IMR-90 (cell line): Measurements from ENCODE around the gene PRKCG. TPM values are rescaled to one million over a fixed set of nuclear protein-coding genes. Genes with fewer than 3 reads are reported as not detected.

Experiments
- ATAC-seq: fragments of 200-7000 bp; cut with Tn5 transposase; 2 replicates; pipeline ENCODE4 v1.9.1; 2020; ENCODE audit warnings: low read depth, mild to moderate bottlenecking, moderate library complexity
- BruUV-seq: library from RNA; stranded (reverse); fragments of 400-500 nt; replicated peaks from 2 replicates; lab custom pipeline; 2021; lab: Mats Ljungman, UMichigan
- CTCF ChIA-PET: fragments of 300-600 bp; formaldehyde crosslinking; extraction: SDS; loops from one replicate; lab custom pipeline; 2021; ENCODE audit warnings: antibody characterized with exemption; lab: Yijun Ruan, JAX
- POLR2A ChIA-PET: fragments of 300-600 bp; sonication (Branson Sonifier 250); formaldehyde crosslinking; loops from one replicate; lab custom pipeline; 2022; ENCODE audit warnings: antibody characterized with exemption; ENCODE audit not compliant: unreplicated experiment; lab: Charles Lee
- DNase-seq: peaks from one replicate; pipeline ENCODE4 v3.0.0; 2013
- H2AFZ ChIP-seq: replicated peaks from 2 replicates; pipeline ENCODE3; 2013; ENCODE audit warnings: low read length, mild to moderate bottlenecking; ENCODE audit not compliant: poor library complexity
- H2AK5ac ChIP-seq: 2 replicates; pipeline ENCODE4 v1.6.1; 2013; ENCODE audit warnings: low read depth, low read length, inconsistent platforms
- H2AK9ac ChIP-seq: replicated peaks from 2 replicates; pipeline ENCODE3; 2013; ENCODE audit warnings: mild to moderate bottlenecking, low read depth, low read length, moderate library complexity; ENCODE audit not compliant: poor library complexity
- H2BK120ac ChIP-seq: 2 replicates; pipeline ENCODE4 v1.6.1; 2013; ENCODE audit warnings: low read depth, low read length, inconsistent platforms
- H2BK15ac ChIP-seq: 3 replicates; pipeline ENCODE4 v1.6.1; 2013; ENCODE audit warnings: low read depth, low read length, inconsistent platforms
- H2BK20ac ChIP-seq: 2 replicates; pipeline ENCODE4 v1.6.1; 2013; ENCODE audit warnings: low read depth, mild to moderate bottlenecking, inconsistent platforms, low read length, moderate library complexity
- H2BK5ac ChIP-seq: 2 replicates; pipeline ENCODE4 v1.6.1; 2013; ENCODE audit warnings: mild to moderate bottlenecking, low read depth, low read length, inconsistent platforms; ENCODE audit not compliant: poor library complexity, severe bottlenecking
- H3K14ac ChIP-seq: replicated peaks from 2 replicates; pipeline ENCODE4 v1.6.1; 2013; ENCODE audit warnings: low read depth, low read length, inconsistent platforms
- H3K18ac ChIP-seq: 2 replicates; pipeline ENCODE4 v1.6.1; 2013; ENCODE audit warnings: low read depth, low read length, control low read depth
- H3K23ac ChIP-seq: 2 replicates; pipeline ENCODE4 v1.6.1; 2013; ENCODE audit warnings: low read depth, low read length, inconsistent platforms
- H3K27ac ChIP-seq: 2 replicates; pipeline ENCODE4 v1.5.1; 2013; ENCODE audit warnings: mild to moderate bottlenecking, control low read depth, low read length; ENCODE audit not compliant: insufficient read depth
- H3K27me3 ChIP-seq: 2 replicates; pipeline ENCODE4 v1.6.1; 2013; ENCODE audit warnings: low read length; ENCODE audit not compliant: control insufficient read depth, insufficient read depth
- H3K36me3 ChIP-seq: 2 replicates; pipeline ENCODE4 v1.6.1; 2013; ENCODE audit warnings: low read length, mixed read lengths; ENCODE audit not compliant: control insufficient read depth, insufficient read depth
- H3K4ac ChIP-seq: 2 replicates; pipeline ENCODE4 v1.6.1; 2013; ENCODE audit warnings: low read depth, low read length, inconsistent platforms
- H3K4me1 ChIP-seq: 2 replicates; pipeline ENCODE4 v1.6.1; 2013; ENCODE audit warnings: low read length, mixed read lengths; ENCODE audit not compliant: control insufficient read depth, insufficient read depth
- H3K4me2 ChIP-seq: 2 replicates; pipeline ENCODE4 v1.6.1; 2013; ENCODE audit warnings: low read depth, mild to moderate bottlenecking, control low read depth, low read length, moderate library complexity
- H3K4me3 ChIP-seq: 2 replicates; pipeline ENCODE4 v1.5.1; 2013; ENCODE audit warnings: low read depth, mild to moderate bottlenecking, control low read depth, low read length, moderate library complexity; ENCODE audit not compliant: insufficient read depth
- H3K56ac ChIP-seq: 2 replicates; pipeline ENCODE4 v1.6.1; 2013; ENCODE audit warnings: low read length, inconsistent platforms; ENCODE audit not compliant: insufficient read depth; ENCODE audit errors: extremely low read depth
- H3K79me1 ChIP-seq, 2 experiments: 2 replicates each; pipeline ENCODE4 v1.6.1; 2013; ENCODE audit warnings: low read length in 2 of 2, inconsistent platforms in 1 of 2, low read depth in 1 of 2
- H3K9ac ChIP-seq: 2 replicates; pipeline ENCODE4 v1.6.1; 2013; ENCODE audit warnings: low read depth, low read length, control low read depth
- H3K9me1 ChIP-seq: 2 replicates; pipeline ENCODE4 v1.6.1; 2013; ENCODE audit warnings: low read length, inconsistent platforms; ENCODE audit not compliant: insufficient read depth
- H3K9me3 ChIP-seq: 2 replicates; pipeline ENCODE4 v1.6.1; 2013; ENCODE audit warnings: low read length; ENCODE audit not compliant: control insufficient read depth, insufficient read depth
- H4K20me1 ChIP-seq: 2 replicates; pipeline ENCODE4 v1.6.1; 2013; ENCODE audit warnings: low read length, inconsistent platforms; ENCODE audit not compliant: insufficient read depth
- H4K5ac ChIP-seq: 2 replicates; pipeline ENCODE4 v1.6.1; 2013; ENCODE audit warnings: mild to moderate bottlenecking, low read depth, low read length, control low read depth
- H4K8ac ChIP-seq, 2 experiments: 2 replicates each; pipeline ENCODE4 v1.6.1; 2013; ENCODE audit warnings: low read depth in 2 of 2, low read length in 2 of 2, control low read depth in 1 of 2, inconsistent platforms in 1 of 2
- H4K91ac ChIP-seq: 2 replicates; pipeline ENCODE4 v1.6.1; 2013; ENCODE audit warnings: low read depth, low read length, inconsistent platforms; ENCODE audit not compliant: insufficient read depth
- CHD1 ChIP-seq: IDR thresholded peaks from 2 replicates; pipeline ENCODE4 v1.6.1; 2012; ENCODE audit warnings: low read depth, low read length, improper control_type of control experiment
- RCOR1 ChIP-seq: IDR thresholded peaks from 2 replicates; pipeline ENCODE4 v1.6.1; 2012; ENCODE audit warnings: mild to moderate bottlenecking, low read length, improper control_type of control experiment; ENCODE audit not compliant: insufficient replicate concordance
- WGBS, 2 experiments: methylation state at CpG; one replicate each; pipeline versions ENCODE4 v1.1.5 to v1.1.7; 2013; ENCODE audit warnings: missing lambda C conversion rate in 2 of 2; ENCODE audit not compliant: insufficient read length in 1 of 2; ENCODE audit errors: extremely low coverage in 2 of 2; 5-methylcytosine and 5-hydroxymethylcytosine counted together
- dilution Hi-C: fragments of 300-500 bp; cut with HindIII; formaldehyde crosslinking; loops from one replicate; pipeline ENCODE4 v1.14.3; 2018; ENCODE audit warnings: low sequenced_read_pairs; ENCODE audit not compliant: unreplicated experiment
- in situ Hi-C: fragments of 300-500 bp; cut with MboI; formaldehyde crosslinking; loops from 3 replicates; pipeline ENCODE4 v1.14.3; 2019; ENCODE audit warnings: low sequenced_read_pairs, inconsistent platforms, mixed read lengths
- intact Hi-C: fragments of 100-400 bp; cut with micrococcal nuclease; formaldehyde crosslinking; loops from 2 replicates; pipeline ENCODE4 v1.10.0; 2022
- polyA plus RNA-seq, 3 experiments: library from polyadenylated mRNA; depleted of rRNA; stranded (reverse); fragments of >200 nt; gene quantifications; 2 replicates each; pipeline ENCODE4 v1.2.3, GENCODE V29; 2012; ENCODE audit warnings: low replicate concordance in 1 of 3
- total RNA-seq: library from RNA; depleted of rRNA; stranded (reverse); fragments of >200 nt; gene quantifications from 2 replicates; pipeline ENCODE4 v1.2.3, GENCODE V29; 2012
- TF ChIP-seq, protein P1 (sequence below): conservative IDR thresholded peaks from 2 replicates; pipeline ENCODE4 v1.5.1; 2012; ENCODE audit warnings: mild to moderate bottlenecking, low read depth, low read length, improper control_type of control experiment

Gene PRKCG
- total and polyA plus RNA-seq, 2 of the 4 experiments (the other 2 are of a cell fraction) = not detected

DNA sequence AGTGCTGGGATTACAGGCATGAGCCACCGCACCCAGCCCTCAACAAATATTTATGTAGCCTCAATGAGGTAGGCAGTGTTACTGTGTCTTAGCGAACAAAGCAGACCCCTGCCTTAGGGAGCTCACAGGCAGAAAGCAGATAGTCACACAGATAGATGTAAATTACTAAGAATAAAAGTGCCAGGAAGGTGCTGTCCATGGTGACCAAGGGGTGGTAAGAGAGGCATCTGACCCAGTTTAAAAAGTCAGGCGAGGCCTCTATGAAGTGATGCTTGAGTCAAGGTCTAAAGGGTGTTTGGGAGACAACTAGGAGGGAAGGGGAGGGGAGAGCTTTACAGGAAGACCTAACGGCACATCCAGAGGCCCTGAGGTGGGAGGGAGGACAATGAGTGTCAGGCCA lies 14.7 kb downstream of the PRKCG start:
- intact Hi-C loops (no loop called here), in situ Hi-C loops (no loop called here), dilution Hi-C loops (no loop called here)
- H2BK120ac ChIP-seq = no peak overlapping the region
- H3K9me1 ChIP-seq = no peaks in the 10 kb centered on the region
- TF ChIP-seq CHD1 = no peak
- TF ChIP-seq, protein P1, sequence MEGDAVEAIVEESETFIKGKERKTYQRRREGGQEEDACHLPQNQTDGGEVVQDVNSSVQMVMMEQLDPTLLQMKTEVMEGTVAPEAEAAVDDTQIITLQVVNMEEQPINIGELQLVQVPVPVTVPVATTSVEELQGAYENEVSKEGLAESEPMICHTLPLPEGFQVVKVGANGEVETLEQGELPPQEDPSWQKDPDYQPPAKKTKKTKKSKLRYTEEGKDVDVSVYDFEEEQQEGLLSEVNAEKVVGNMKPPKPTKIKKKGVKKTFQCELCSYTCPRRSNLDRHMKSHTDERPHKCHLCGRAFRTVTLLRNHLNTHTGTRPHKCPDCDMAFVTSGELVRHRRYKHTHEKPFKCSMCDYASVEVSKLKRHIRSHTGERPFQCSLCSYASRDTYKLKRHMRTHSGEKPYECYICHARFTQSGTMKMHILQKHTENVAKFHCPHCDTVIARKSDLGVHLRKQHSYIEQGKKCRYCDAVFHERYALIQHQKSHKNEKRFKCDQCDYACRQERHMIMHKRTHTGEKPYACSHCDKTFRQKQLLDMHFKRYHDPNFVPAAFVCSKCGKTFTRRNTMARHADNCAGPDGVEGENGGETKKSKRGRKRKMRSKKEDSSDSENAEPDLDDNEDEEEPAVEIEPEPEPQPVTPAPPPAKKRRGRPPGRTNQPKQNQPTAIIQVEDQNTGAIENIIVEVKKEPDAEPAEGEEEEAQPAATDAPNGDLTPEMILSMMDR = no peak
- no peak for TF ChIP-seq RCOR1
- no peak overlapping the region for H2BK20ac ChIP-seq
- H3K9ac ChIP-seq = no peak overlapping the region
- H4K20me1 ChIP-seq = no peaks in the 10 kb centered on the region
- ATAC-seq = no peak
- H3K4me2 ChIP-seq = no peak overlapping the region
- H3K18ac ChIP-seq = no peak overlapping the region
- peaks cover 20% of the 10 kb centered on the region for H3K27me3 ChIP-seq
- ChIA-PET CTCF (no interaction called here), POLR2A (no interaction called here)
- H3K23ac ChIP-seq = no peak overlapping the region
- no peak overlapping the region for H3K4me3 ChIP-seq
- WGBS, 2 experiments = 6% methylated on average over 2 of the region's 4 CpGs; no CpG with 5 or more reads in 1 of the 2 experiments
- H2AK9ac ChIP-seq = no peak overlapping the region
- no peaks in the 10 kb centered on the region for H3K4me1 ChIP-seq
- H4K5ac ChIP-seq = no peak overlapping the region
- H2AFZ ChIP-seq = no peak overlapping the region
- H2BK15ac ChIP-seq = no peak overlapping the region
- no peak overlapping the region for H4K8ac ChIP-seq
- no peaks in the 10 kb centered on the region for H3K79me1 ChIP-seq
- DNase-seq = no peak
- H3K36me3 ChIP-seq = no peaks in the 10 kb centered on the region
- no peak overlapping the region for H3K4ac ChIP-seq
- H3K14ac ChIP-seq = no peak overlapping the region
- no peak overlapping the region for H3K56ac ChIP-seq
- BruUV-seq = no TSS peak
- no peak overlapping the region for H4K91ac ChIP-seq
- no peak overlapping the region for H2BK5ac ChIP-seq
- H2AK5ac ChIP-seq = no peak overlapping the region
- H3K9me3 ChIP-seq = no peaks in the 10 kb centered on the region
- no peak overlapping the region for H3K27ac ChIP-seq
